Retina (tissue), 1 donor: ENCODE measurements around the gene MYO1A.
"Not testable (repeated sequence)": the region's sequence is repeated elsewhere in the genome, so short reads cannot be mapped to it uniquely, and the experiment has no call there.

Experiments
- DNase-seq: peaks from one replicate; pipeline ENCODE4 v3.0.0-alpha.2; 2016

Gene MYO1A

GRCh38 chr12:56991319-56992246 is 58.3 kb downstream of the MYO1A start:
- DNase-seq, result no peak

- DNase-seq, result no peak
Measured at GRCh38 chr12:56990648-56991318, 59.1 kb downstream of the MYO1A start.

- DNase-seq, result no peak
Measured at GRCh38 chr12:56989861-56990610, 59.9 kb downstream of the MYO1A start.

GRCh38 chr12:56988207-56988739 is 61.7 kb downstream of the MYO1A start:
- no peak for DNase-seq

GRCh38 chr12:56987551-56988053 is 62.3 kb downstream of the MYO1A start:
- DNase-seq, result peak; percentile 89

- no peak for DNase-seq
Measured at GRCh38 chr12:56987011-56987410, 62.9 kb downstream of the MYO1A start.

- not testable (repeated sequence) for DNase-seq
Measured at GRCh38 chr12:56985714-56986113, 64.2 kb downstream of the MYO1A start.

GRCh38 chr12:56983386-56983785 is 66.5 kb downstream of the MYO1A start:
- no peak for DNase-seq

- not testable (repeated sequence) for DNase-seq
Measured at GRCh38 chr12:56982578-56983236, 67.2 kb downstream of the MYO1A start.

GRCh38 chr12:56980941-56981530 is 68.9 kb downstream of the MYO1A start:
- no peak for DNase-seq

- DNase-seq, result no peak
Measured at GRCh38 chr12:56980268-56980667, 69.7 kb downstream of the MYO1A start.

GRCh38 chr12:56979628-56980027 is 70.3 kb downstream of the MYO1A start:
- no peak for DNase-seq
